Measurements from ENCODE around the gene SLC4A5.
A peak's percentile ranks its signal among the peaks of the same experiment; 100 is the strongest.
"Not testable (repeated sequence)": the region's sequence is repeated elsewhere in the genome, so short reads cannot be mapped to it uniquely, and the experiment has no call there.

Gene SLC4A5

GRCh38 chr2:74194799-74195198 is 148.4 kb downstream of the SLC4A5 start:
- TF ChIP-seq, protein P1, sequence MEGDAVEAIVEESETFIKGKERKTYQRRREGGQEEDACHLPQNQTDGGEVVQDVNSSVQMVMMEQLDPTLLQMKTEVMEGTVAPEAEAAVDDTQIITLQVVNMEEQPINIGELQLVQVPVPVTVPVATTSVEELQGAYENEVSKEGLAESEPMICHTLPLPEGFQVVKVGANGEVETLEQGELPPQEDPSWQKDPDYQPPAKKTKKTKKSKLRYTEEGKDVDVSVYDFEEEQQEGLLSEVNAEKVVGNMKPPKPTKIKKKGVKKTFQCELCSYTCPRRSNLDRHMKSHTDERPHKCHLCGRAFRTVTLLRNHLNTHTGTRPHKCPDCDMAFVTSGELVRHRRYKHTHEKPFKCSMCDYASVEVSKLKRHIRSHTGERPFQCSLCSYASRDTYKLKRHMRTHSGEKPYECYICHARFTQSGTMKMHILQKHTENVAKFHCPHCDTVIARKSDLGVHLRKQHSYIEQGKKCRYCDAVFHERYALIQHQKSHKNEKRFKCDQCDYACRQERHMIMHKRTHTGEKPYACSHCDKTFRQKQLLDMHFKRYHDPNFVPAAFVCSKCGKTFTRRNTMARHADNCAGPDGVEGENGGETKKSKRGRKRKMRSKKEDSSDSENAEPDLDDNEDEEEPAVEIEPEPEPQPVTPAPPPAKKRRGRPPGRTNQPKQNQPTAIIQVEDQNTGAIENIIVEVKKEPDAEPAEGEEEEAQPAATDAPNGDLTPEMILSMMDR (IDR thresholded peaks at IDR 0.05) = no peak
- no peak for DNase-seq (ENCODE audit: low spot score)
- H3K4me3 ChIP-seq = no peak overlapping the region
- H3K27ac ChIP-seq = no peak overlapping the region

GRCh38 chr2:74191596-74192380 is 151.4 kb downstream of the SLC4A5 start:
- Histone ChIP-seq H3K4me3 (no peak overlapping the region), H3K27ac (no peak overlapping the region)
- TF ChIP-seq, protein P1 (IDR thresholded peaks at IDR 0.05) = no peak
- DNase-seq (ENCODE audit: low spot score) = no peak

DNA sequence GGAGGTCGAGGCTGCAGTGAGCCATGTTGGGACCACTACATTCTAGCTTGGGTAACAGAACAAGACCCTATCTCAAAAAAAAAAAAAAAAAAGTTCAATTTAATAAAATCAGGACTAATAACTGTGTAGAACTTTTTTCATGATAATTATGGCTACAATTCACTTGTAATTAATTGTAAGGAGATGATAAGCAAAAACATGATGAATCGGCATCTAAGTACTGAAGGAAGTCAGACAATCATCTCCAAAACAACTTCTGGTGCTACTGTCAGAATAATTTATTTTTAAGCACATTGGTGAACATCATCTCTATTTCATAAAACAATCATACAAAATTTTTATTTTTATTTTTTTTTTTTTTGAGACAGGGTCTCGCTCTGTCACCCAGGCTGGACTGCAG is 154.5 kb downstream of the SLC4A5 start:
- Histone ChIP-seq H3K27ac (no peak overlapping the region), H3K4me3 (no peak overlapping the region)
- DNase-seq (ENCODE audit: low spot score) = no peak
- TF ChIP-seq, protein P1 (IDR thresholded peaks at IDR 0.05) = no peak

- TF ChIP-seq, protein P1 (IDR thresholded peaks at IDR 0.05) = no peak
- no peak overlapping the region for H3K4me3 ChIP-seq
- no peak overlapping the region for H3K27ac ChIP-seq
- DNase-seq (ENCODE audit: low spot score) = no peak
Observed at GRCh38 chr2:74188018-74188601, 155.1 kb downstream of the SLC4A5 start.

DNA sequence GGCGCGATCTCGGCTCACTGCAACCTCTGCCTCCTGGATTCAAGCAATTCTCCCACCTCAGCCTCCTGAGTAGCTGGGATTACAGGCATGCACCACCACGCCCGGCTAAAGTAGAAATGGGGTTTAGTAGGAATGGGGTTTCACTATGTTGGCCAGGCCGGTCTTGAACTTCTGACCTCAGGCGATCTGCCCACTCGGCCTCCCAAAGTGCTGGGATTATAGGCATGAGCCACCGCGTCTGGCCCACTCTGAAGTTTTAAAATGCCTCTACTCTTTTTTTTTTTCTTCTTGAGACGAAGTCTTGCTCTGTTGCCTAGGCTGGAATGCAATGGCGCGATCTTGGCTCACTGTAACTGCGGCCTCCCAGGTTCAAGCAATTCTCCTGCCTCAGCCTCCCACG is 156.5 kb downstream of the SLC4A5 start:
- DNase-seq (ENCODE audit: low spot score); H3K4me3 ChIP-seq: not testable (repeated sequence)
- H3K27ac ChIP-seq = peak overlapping the region in 1 of 2 donors; percentile 47

- no peak for DNase-seq (ENCODE audit: low spot score)
- TF ChIP-seq, protein P1 (IDR thresholded peaks at IDR 0.05) = no peak
- peak overlapping the region in 1 of 2 donors; percentile 47 for H3K27ac ChIP-seq
- no peak overlapping the region for H3K4me3 ChIP-seq
Observed at GRCh38 chr2:74186038-74186437, 157.2 kb downstream of the SLC4A5 start.

GRCh38 chr2:74183878-74184277 is 159.3 kb downstream of the SLC4A5 start:
- Histone ChIP-seq H3K27ac (no peak overlapping the region), H3K4me3 (no peak overlapping the region)
- no peak for DNase-seq (ENCODE audit: low spot score)
- TF ChIP-seq, protein P1 (IDR thresholded peaks at IDR 0.05) = no peak
